NT2/D1 (cell line): ENCODE measurements around the gene OR9Q2.

Experiments used
- DNase-seq: peaks from one replicate; pipeline ENCODE4 v3.0.0-alpha.2; 2011; ENCODE audit warnings: low read depth, low spot score
- H3K27me3 ChIP-seq: 2 replicates; pipeline ENCODE4 v1.6.0; 2011; ENCODE audit warnings: mild to moderate bottlenecking; ENCODE audit not compliant: insufficient read length, insufficient read depth
- H3K36me3 ChIP-seq: 2 replicates; pipeline ENCODE4 v1.6.1; 2011; ENCODE audit warnings: mild to moderate bottlenecking, low read length, mixed read lengths; ENCODE audit not compliant: insufficient read depth, insufficient read length
- H3K4me1 ChIP-seq: 2 replicates; pipeline ENCODE4 v1.5.1; 2011; ENCODE audit not compliant: insufficient read depth, insufficient read length
- H3K4me3 ChIP-seq: 2 replicates; pipeline ENCODE4 v1.5.1; 2011; ENCODE audit warnings: low read depth; ENCODE audit not compliant: insufficient read length
- H3K9ac ChIP-seq: 2 replicates; pipeline ENCODE4 v1.6.0; 2011; ENCODE audit warnings: low read depth; ENCODE audit not compliant: insufficient read length
- H3K9me3 ChIP-seq: 2 replicates; pipeline ENCODE4 v1.5.1; 2011; ENCODE audit warnings: mild to moderate bottlenecking, low read length; ENCODE audit not compliant: insufficient read depth
- SUZ12 ChIP-seq: IDR thresholded peaks from 2 replicates; pipeline ENCODE4 v1.6.1; 2011; ENCODE audit not compliant: insufficient read length, insufficient read depth; ENCODE audit errors: extremely low read depth
- YY1 ChIP-seq: IDR thresholded peaks from 2 replicates; pipeline ENCODE4 v1.6.1; 2011; ENCODE audit not compliant: insufficient read length, insufficient read depth
- ZNF274 ChIP-seq: IDR thresholded peaks from 2 replicates; pipeline ENCODE4 v1.6.1; 2011; ENCODE audit warnings: mild to moderate bottlenecking, low read depth, low read length

The OR9Q2 gene

GRCh38 chr11:58188770-58189169 is at the start of gene OR9Q2:
Gene OR9Q2, plus strand, starts transcription at chr11:58189070. Its CDS starts 1,421 bp downstream, at chr11:58190491.
- TF ChIP-seq YY1 (no peak), ZNF274 (no peak), SUZ12 (no peak)
- H3K4me1 ChIP-seq, result no peaks in the 10 kb centered on the region
- H3K27me3 ChIP-seq, result no peaks in the 10 kb centered on the region
- no peaks in the 10 kb centered on the region for H3K36me3 ChIP-seq
- H3K9me3 ChIP-seq, result no peaks in the 10 kb centered on the region
- H3K4me3 ChIP-seq, result no peak within 1 kb of the TSS
- no peak within 1 kb of the TSS for H3K9ac ChIP-seq
- DNase-seq, result no peak

GRCh38 chr11:58142761-58143160 is 46.1 kb upstream of the OR9Q2 start:
- Histone ChIP-seq H3K9me3 (no peaks in the 10 kb centered on the region), H3K4me1 (no peaks in the 10 kb centered on the region), H3K9ac (no peak overlapping the region), H3K36me3 (no peaks in the 10 kb centered on the region), H3K27me3 (no peaks in the 10 kb centered on the region), H3K4me3 (no peak overlapping the region)
- DNase-seq, result no peak
- no peak for TF ChIP-seq YY1
- TF ChIP-seq SUZ12, result no peak

- no peaks in the 10 kb centered on the region for H3K4me1 ChIP-seq
- no peak overlapping the region for H3K9ac ChIP-seq
- H3K27me3 ChIP-seq, result no peaks in the 10 kb centered on the region
- TF ChIP-seq SUZ12 (no peak), YY1 (no peak), ZNF274 (no peak)
- no peaks in the 10 kb centered on the region for H3K36me3 ChIP-seq
- DNase-seq, result no peak
- H3K4me3 ChIP-seq, result no peak overlapping the region
- H3K9me3 ChIP-seq, result no peaks in the 10 kb centered on the region
Measured at GRCh38 chr11:58152781-58153180, 36.1 kb upstream of the OR9Q2 start.

- no peaks in the 10 kb centered on the region for H3K27me3 ChIP-seq
- H3K4me3 ChIP-seq, result no peak overlapping the region
- TF ChIP-seq ZNF274 (no peak), SUZ12 (no peak), YY1 (no peak)
- DNase-seq, result no peak
- H3K9ac ChIP-seq, result no peak overlapping the region
- no peaks in the 10 kb centered on the region for H3K9me3 ChIP-seq
- no peaks in the 10 kb centered on the region for H3K4me1 ChIP-seq
- H3K36me3 ChIP-seq, result no peaks in the 10 kb centered on the region
Measured at GRCh38 chr11:58164389-58164788, 24.5 kb upstream of the OR9Q2 start.

- Histone ChIP-seq H3K36me3 (no peaks in the 10 kb centered on the region), H3K4me3 (no peak overlapping the region), H3K4me1 (no peaks in the 10 kb centered on the region), H3K9me3 (no peaks in the 10 kb centered on the region), H3K27me3 (no peaks in the 10 kb centered on the region), H3K9ac (no peak overlapping the region)
- no peak for DNase-seq
- TF ChIP-seq ZNF274 (no peak), SUZ12 (no peak), YY1 (no peak)
Measured at GRCh38 chr11:58164990-58165389, 23.9 kb upstream of the OR9Q2 start.

- no peak for TF ChIP-seq ZNF274
- TF ChIP-seq SUZ12, result no peak
- TF ChIP-seq YY1, result no peak
- no peaks in the 10 kb centered on the region for H3K9me3 ChIP-seq
- H3K27me3 ChIP-seq, result no peaks in the 10 kb centered on the region
- H3K36me3 ChIP-seq, result no peaks in the 10 kb centered on the region
- no peak overlapping the region for H3K4me3 ChIP-seq
- no peak for DNase-seq
- H3K4me1 ChIP-seq, result no peaks in the 10 kb centered on the region
- H3K9ac ChIP-seq, result no peak overlapping the region
Measured at GRCh38 chr11:58165504-58166106, 23.3 kb upstream of the OR9Q2 start.

GRCh38 chr11:58177409-58178054 is 11.3 kb upstream of the OR9Q2 start:
- TF ChIP-seq ZNF274 (no peak), YY1 (no peak), SUZ12 (no peak)
- no peaks in the 10 kb centered on the region for H3K4me1 ChIP-seq
- H3K36me3 ChIP-seq, result no peaks in the 10 kb centered on the region
- H3K27me3 ChIP-seq, result no peaks in the 10 kb centered on the region
- no peaks in the 10 kb centered on the region for H3K9me3 ChIP-seq
- no peak for DNase-seq
- H3K4me3 ChIP-seq, result no peak overlapping the region
- no peak overlapping the region for H3K9ac ChIP-seq
